ENCODE results near the gene SELL. TPM values are rescaled to one million over a fixed set of nuclear protein-coding genes. Genes with fewer than 3 reads are reported as not detected.

The SELL gene
- total RNA-seq, 1 experiment from 2014 or later = not detected

DNA sequence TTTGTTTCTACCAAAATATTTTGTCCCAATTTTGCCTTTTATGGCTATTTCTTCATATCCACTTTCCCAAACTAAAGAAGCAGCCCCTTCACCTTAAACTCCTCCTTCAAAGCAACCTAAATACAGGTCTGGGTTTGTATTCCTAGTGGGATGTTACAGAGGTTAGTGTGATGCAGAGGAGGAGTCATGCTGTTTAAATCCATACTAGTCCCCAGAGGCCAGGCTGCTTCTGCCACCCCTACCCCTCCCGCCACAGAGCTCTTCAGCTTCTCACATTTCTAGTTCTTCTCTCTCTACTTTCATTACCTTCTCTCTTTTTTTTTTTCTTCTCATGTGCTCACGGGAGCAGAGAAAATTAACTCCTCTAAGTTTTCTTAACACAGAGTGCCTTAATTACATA lies 29.3 kb downstream of the SELL start:
- no peak overlapping the region for H3K4me3 ChIP-seq (ENCODE audit: low read depth, low read length)

DNA sequence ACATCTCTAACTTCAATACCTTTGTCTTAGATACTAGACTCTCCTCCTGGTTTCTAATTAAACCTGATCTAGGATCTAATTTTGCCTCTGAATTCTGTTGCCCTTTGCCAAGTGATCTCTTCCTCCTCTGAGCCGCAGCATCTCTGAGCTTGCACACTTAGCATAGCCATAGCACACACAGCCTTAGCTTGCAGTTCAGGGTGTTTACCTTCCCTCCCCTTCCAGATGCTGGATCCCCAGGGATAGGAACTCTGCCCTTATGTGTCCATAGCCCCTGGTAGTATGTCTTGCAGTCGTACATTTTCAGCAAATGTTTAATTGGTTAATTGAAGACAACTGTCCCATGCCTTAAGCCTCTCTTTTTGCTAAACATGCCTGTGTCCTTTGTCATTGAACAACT lies 30.3 kb downstream of the SELL start:
- H3K9me3 ChIP-seq = no peaks in the 10 kb centered on the region
- intact Hi-C loops (cut with micrococcal nuclease; ENCODE audit: unreplicated experiment) = no loop called here
- Mint-ChIP-seq H3K4me3 (ENCODE audit: unreplicated experiment) (no peak overlapping the region), H3K27ac (ENCODE audit: unreplicated experiment) (no peak overlapping the region), H3K36me3 (ENCODE audit: insufficient read depth, unreplicated experiment) (no peaks in the 10 kb centered on the region), H3K9me3 (ENCODE audit: unreplicated experiment) (no peaks in the 10 kb centered on the region), H3K27me3 (ENCODE audit: insufficient read depth, unreplicated experiment) (peaks cover 12% of the 10 kb centered on the region), H3K4me1 (ENCODE audit: low read depth, unreplicated experiment) (no peaks in the 10 kb centered on the region)
- POLR2A ChIA-PET = no interaction called here
- TF ChIP-seq, protein P1, sequence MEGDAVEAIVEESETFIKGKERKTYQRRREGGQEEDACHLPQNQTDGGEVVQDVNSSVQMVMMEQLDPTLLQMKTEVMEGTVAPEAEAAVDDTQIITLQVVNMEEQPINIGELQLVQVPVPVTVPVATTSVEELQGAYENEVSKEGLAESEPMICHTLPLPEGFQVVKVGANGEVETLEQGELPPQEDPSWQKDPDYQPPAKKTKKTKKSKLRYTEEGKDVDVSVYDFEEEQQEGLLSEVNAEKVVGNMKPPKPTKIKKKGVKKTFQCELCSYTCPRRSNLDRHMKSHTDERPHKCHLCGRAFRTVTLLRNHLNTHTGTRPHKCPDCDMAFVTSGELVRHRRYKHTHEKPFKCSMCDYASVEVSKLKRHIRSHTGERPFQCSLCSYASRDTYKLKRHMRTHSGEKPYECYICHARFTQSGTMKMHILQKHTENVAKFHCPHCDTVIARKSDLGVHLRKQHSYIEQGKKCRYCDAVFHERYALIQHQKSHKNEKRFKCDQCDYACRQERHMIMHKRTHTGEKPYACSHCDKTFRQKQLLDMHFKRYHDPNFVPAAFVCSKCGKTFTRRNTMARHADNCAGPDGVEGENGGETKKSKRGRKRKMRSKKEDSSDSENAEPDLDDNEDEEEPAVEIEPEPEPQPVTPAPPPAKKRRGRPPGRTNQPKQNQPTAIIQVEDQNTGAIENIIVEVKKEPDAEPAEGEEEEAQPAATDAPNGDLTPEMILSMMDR (IDR thresholded peaks at IDR 0.05; ENCODE audit: insufficient read depth in 1 of 2, low read depth in 1 of 2, low read length in 1 of 2, severe bottlenecking in 1 of 2, unreplicated experiment in 1 of 2) = no peak
- H3K4me1 ChIP-seq = 0 out of 2 replicates have a peak, but pooled peaks cover 4% of the 10 kb centered on the region
- no peaks in the 10 kb centered on the region for H3K36me3 ChIP-seq (ENCODE audit: control insufficient read depth, insufficient read depth, low read length)
- no peak for DNase-seq
- no TSS peak for BruUV-seq (replicated peaks)
- no peaks in the 10 kb centered on the region for H3K27me3 ChIP-seq (replicated peaks; ENCODE audit: control insufficient read depth, insufficient read depth, low read length)
- no peak overlapping the region for H3K4me3 ChIP-seq (ENCODE audit: low read depth, low read length)
- CTCF ChIA-PET = no interaction called here

More for the DNA sequence above, 29.3 kb downstream of the SELL start:
- DNase-seq = no peak
- TF ChIP-seq, protein P1 (IDR thresholded peaks at IDR 0.05; ENCODE audit: insufficient read depth in 1 of 2, low read depth in 1 of 2, low read length in 1 of 2, severe bottlenecking in 1 of 2, unreplicated experiment in 1 of 2) = no peak
- no peak overlapping the region for H3K27ac Mint-ChIP-seq (ENCODE audit: unreplicated experiment)
- intact Hi-C loops (cut with micrococcal nuclease; ENCODE audit: unreplicated experiment) = no loop called here
- Histone ChIP-seq H3K36me3 (ENCODE audit: control insufficient read depth, insufficient read depth, low read length) (no peaks in the 10 kb centered on the region), H3K9me3 (no peaks in the 10 kb centered on the region), H3K27me3 (replicated peaks; ENCODE audit: control insufficient read depth, insufficient read depth, low read length) (no peaks in the 10 kb centered on the region), H3K4me1 (0 out of 2 replicates have a peak, but pooled peaks cover 4% of the 10 kb centered on the region)
- POLR2A ChIA-PET = no interaction called here
- H3K36me3 Mint-ChIP-seq (ENCODE audit: insufficient read depth, unreplicated experiment) = no peaks in the 10 kb centered on the region
- BruUV-seq (replicated peaks) = no TSS peak
- H3K4me3 Mint-ChIP-seq (ENCODE audit: unreplicated experiment) = no peak overlapping the region
- H3K4me1 Mint-ChIP-seq (ENCODE audit: low read depth, unreplicated experiment) = no peaks in the 10 kb centered on the region
- H3K27me3 Mint-ChIP-seq (ENCODE audit: insufficient read depth, unreplicated experiment) = peaks cover 8% of the 10 kb centered on the region
- H3K9me3 Mint-ChIP-seq (ENCODE audit: unreplicated experiment) = no peaks in the 10 kb centered on the region
- CTCF ChIA-PET = no interaction called here

DNA sequence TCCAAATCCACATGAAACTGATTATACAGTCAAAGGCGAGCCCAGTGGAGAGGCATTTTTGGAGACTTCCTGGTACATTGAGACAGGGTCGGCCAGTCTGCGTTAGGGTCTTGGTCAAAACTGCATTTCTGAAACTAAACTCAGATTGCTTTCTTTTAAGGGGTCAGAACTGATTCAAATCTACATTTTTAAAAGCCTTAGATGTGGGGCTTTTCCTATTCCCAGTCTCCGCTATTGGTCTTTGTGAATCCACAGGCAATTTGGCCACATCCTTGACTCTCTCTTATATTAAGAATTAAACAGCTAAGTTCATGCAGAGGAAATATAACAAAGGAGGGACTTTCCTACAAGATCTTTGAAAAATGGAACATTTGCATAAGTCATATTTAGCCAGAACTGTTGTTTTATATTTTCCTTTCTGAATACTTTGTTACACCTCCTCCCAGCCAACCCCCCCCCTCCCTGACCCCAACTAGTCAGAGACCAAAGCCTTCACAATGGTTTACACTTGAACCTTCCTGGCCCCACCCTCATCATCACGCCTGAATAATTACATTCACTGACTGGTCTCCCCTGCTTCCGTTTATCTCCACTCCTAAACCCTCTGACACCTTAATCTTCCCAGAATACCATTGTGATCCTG lies 30.9 kb downstream of the SELL start:
- no peak for DNase-seq
- H3K4me1 Mint-ChIP-seq (ENCODE audit: low read depth, unreplicated experiment) = no peaks in the 10 kb centered on the region
- no peak overlapping the region for H3K4me3 Mint-ChIP-seq (ENCODE audit: unreplicated experiment)
- H3K9me3 Mint-ChIP-seq (ENCODE audit: unreplicated experiment) = no peaks in the 10 kb centered on the region
- Histone ChIP-seq H3K36me3 (ENCODE audit: control insufficient read depth, insufficient read depth, low read length) (no peaks in the 10 kb centered on the region), H3K9me3 (no peaks in the 10 kb centered on the region), H3K4me1 (0 out of 2 replicates have a peak, but pooled peaks cover 4% of the 10 kb centered on the region), H3K27me3 (replicated peaks; ENCODE audit: control insufficient read depth, insufficient read depth, low read length) (no peaks in the 10 kb centered on the region), H3K4me3 (ENCODE audit: low read depth, low read length) (no peak overlapping the region)
- ChIA-PET CTCF (no interaction called here), POLR2A (no interaction called here)
- peaks cover 12% of the 10 kb centered on the region for H3K27me3 Mint-ChIP-seq (ENCODE audit: insufficient read depth, unreplicated experiment)
- TF ChIP-seq, protein P1 (IDR thresholded peaks at IDR 0.05; ENCODE audit: insufficient read depth in 1 of 2, low read depth in 1 of 2, low read length in 1 of 2, severe bottlenecking in 1 of 2, unreplicated experiment in 1 of 2) = no peak
- no peaks in the 10 kb centered on the region for H3K36me3 Mint-ChIP-seq (ENCODE audit: insufficient read depth, unreplicated experiment)
- H3K27ac Mint-ChIP-seq (ENCODE audit: unreplicated experiment) = no peak overlapping the region
- no TSS peak for BruUV-seq (replicated peaks)
- intact Hi-C loops (cut with micrococcal nuclease; ENCODE audit: unreplicated experiment) = no loop called here
